ENCODE measurements around the gene COL4A5. TPM values are rescaled to one million over a fixed set of nuclear protein-coding genes. Genes with fewer than 3 reads are reported as not detected.

Gene COL4A5
- total and polyA plus RNA-seq, 2 of the 8 experiments (the other 6 are each of a cell fraction or from before 2014, with no cell fraction given): 24.9 to 30.2 TPM

GRCh38 chrX:108494406-108495090 is 54.9 kb downstream of the COL4A5 start:
- H2BK15ac ChIP-seq (ENCODE audit: low read length): no peak overlapping the region
- POLR2A ChIA-PET (ENCODE audit: partially characterized antibody): no interaction called here
- no peak for DNase-seq (ENCODE audit: low read depth in 1 of 2, low spot score in 2 of 2)
- TF ChIP-seq RFX5 (IDR thresholded peaks at IDR 0.05; ENCODE audit: borderline replicate concordance, low read depth, low read length): no peak
- no peak for TF ChIP-seq POU5F1 (IDR thresholded peaks at IDR 0.05; ENCODE audit: low read depth, low read length)
- no peak for TF ChIP-seq SUZ12 (IDR thresholded peaks at IDR 0.05; ENCODE audit: low read length)
- TF ChIP-seq SAP30 (IDR thresholded peaks at IDR 0.05; ENCODE audit: insufficient read depth, insufficient replicate concordance, low read length): no peak
- no peak for TF ChIP-seq SIX5 (IDR thresholded peaks at IDR 0.05; ENCODE audit: low read depth, low read length)
- no peak for TF ChIP-seq SIN3A (conservative IDR thresholded peaks at IDR 0.05 in 1 of 2, IDR thresholded peaks at IDR 0.05 in 1 of 2; ENCODE audit: low read depth in 1 of 2, low read length in 2 of 2)
- TF ChIP-seq RBBP5 (IDR thresholded peaks at IDR 0.05; ENCODE audit: borderline replicate concordance, low read depth, low read length): no peak
- no peak for TF ChIP-seq MAFK (IDR thresholded peaks at IDR 0.05; ENCODE audit: low read depth, low read length)
- TF ChIP-seq ASH2L (IDR thresholded peaks at IDR 0.05; ENCODE audit: low read length): no peak
- no peak for TF ChIP-seq TBP (IDR thresholded peaks at IDR 0.05; ENCODE audit: low read depth, low read length)
- TF ChIP-seq JUND (IDR thresholded peaks at IDR 0.05; ENCODE audit: low read length): no peak
- TF ChIP-seq MAX (IDR thresholded peaks at IDR 0.05): no peak
- TF ChIP-seq CHD1 (IDR thresholded peaks at IDR 0.05; ENCODE audit: low read depth, low read length): no peak
- no peak for TF ChIP-seq TEAD4 (IDR thresholded peaks at IDR 0.05; ENCODE audit: low read depth, low read length)

More at GRCh38 chrX:108494406-108495090, 54.9 kb downstream of the COL4A5 start:
- H3K27ac ChIP-seq (ENCODE audit: low read depth, low read length): no peak overlapping the region
- no peak overlapping the region for H3K4ac ChIP-seq (replicated peaks; ENCODE audit: insufficient read length, low read depth, low read length)
- H2AK5ac ChIP-seq (ENCODE audit: low read depth, low read length): no peak overlapping the region
- H4K8ac ChIP-seq (ENCODE audit: extremely low read depth, insufficient read depth, low read length): no peak overlapping the region
- H2BK5ac ChIP-seq (ENCODE audit: low read depth, low read length): no peak overlapping the region
- H3K4me2 ChIP-seq (ENCODE audit: insufficient read depth in 1 of 2, low read depth in 2 of 2, low read length in 2 of 2): no peak overlapping the region
- no peaks in the 10 kb centered on the region for H3K23me2 ChIP-seq (ENCODE audit: low read depth, low read length)
- no peaks in the 10 kb centered on the region for H4K20me1 ChIP-seq (replicated peaks in 1 of 2; ENCODE audit: control insufficient read depth in 1 of 2, insufficient read depth in 2 of 2, low read length in 2 of 2)
- H3K14ac ChIP-seq (ENCODE audit: insufficient read length): no peak overlapping the region
- no peak overlapping the region for H3K4me3 ChIP-seq (ENCODE audit: extremely low read depth in 1 of 4, insufficient read depth in 2 of 4, low read depth in 3 of 4, low read length in 4 of 4)
- no peak overlapping the region for H3K9ac ChIP-seq (replicated peaks in 1 of 4; ENCODE audit: extremely low read depth in 1 of 4, low read depth in 3 of 4, low read length in 3 of 4)
- no peaks in the 10 kb centered on the region for H3K4me1 ChIP-seq (replicated peaks in 1 of 4; ENCODE audit: control insufficient read depth in 3 of 4, insufficient read depth in 4 of 4, low read length in 3 of 4)
- H2BK20ac ChIP-seq (ENCODE audit: low read length): no peak overlapping the region
- H4K5ac ChIP-seq (ENCODE audit: insufficient read length, low read depth, low read length): no peak overlapping the region
- H3K79me2 ChIP-seq (ENCODE audit: control insufficient read depth in 1 of 2, insufficient read depth in 2 of 2, low read length in 2 of 2): no peaks in the 10 kb centered on the region
- H3K9me3 ChIP-seq (ENCODE audit: insufficient read depth in 2 of 2, low read depth in 1 of 2, low read length in 1 of 2): no peaks in the 10 kb centered on the region
- H3K18ac ChIP-seq (ENCODE audit: extremely low read depth, low read length): no peak overlapping the region
- no peak overlapping the region for H4K91ac ChIP-seq (replicated peaks; ENCODE audit: insufficient read length, low read length)
- CTCF ChIA-PET (ENCODE audit: partially characterized antibody): no interaction called here
- H3K23ac ChIP-seq (ENCODE audit: insufficient read length): no peak overlapping the region
- 89% methylated on average over 3 of the region's 3 CpGs; no CpG with 5 or more reads in 1 of the 2 experiments for WGBS, 2 experiments (ENCODE audit: extremely low coverage in 1 of 2, insufficient coverage in 1 of 2, insufficient read length in 1 of 2, insufficient replicate concordance in 2 of 2, low coverage in 1 of 2, low lambda C conversion rate in 2 of 2, missing lambda C conversion rate in 1 of 2)
- H2BK120ac ChIP-seq (replicated peaks; ENCODE audit: low read depth, low read length): no peak overlapping the region
- FAIRE-seq: no peak
- H2AFZ ChIP-seq (ENCODE audit: low read length): no peak overlapping the region
- H2BK12ac ChIP-seq (ENCODE audit: low read depth, low read length): no peak overlapping the region
- H3K27me3 ChIP-seq (replicated peaks in 1 of 4; ENCODE audit: control insufficient read depth in 3 of 4, extremely low read depth in 1 of 4, insufficient read depth in 3 of 4, low read length in 3 of 4): no peaks in the 10 kb centered on the region
- no peak overlapping the region for H3K56ac ChIP-seq (replicated peaks; ENCODE audit: insufficient read length, low read depth, low read length)
- H3K79me1 ChIP-seq (ENCODE audit: low read depth, low read length): no peaks in the 10 kb centered on the region
- no peaks in the 10 kb centered on the region for H3K36me3 ChIP-seq (ENCODE audit: control insufficient read depth in 2 of 4, insufficient read depth in 4 of 4, low read length in 3 of 4)

Data from H1 (cell line).